ENCODE data around the gene HIVEP3. TPM values are rescaled to one million over a fixed set of nuclear protein-coding genes. Genes with fewer than 3 reads are reported as not detected.

Gene HIVEP3
- total RNA-seq, 2 experiments from 2014 or later, result 18.6 to 20.4 TPM

DNA sequence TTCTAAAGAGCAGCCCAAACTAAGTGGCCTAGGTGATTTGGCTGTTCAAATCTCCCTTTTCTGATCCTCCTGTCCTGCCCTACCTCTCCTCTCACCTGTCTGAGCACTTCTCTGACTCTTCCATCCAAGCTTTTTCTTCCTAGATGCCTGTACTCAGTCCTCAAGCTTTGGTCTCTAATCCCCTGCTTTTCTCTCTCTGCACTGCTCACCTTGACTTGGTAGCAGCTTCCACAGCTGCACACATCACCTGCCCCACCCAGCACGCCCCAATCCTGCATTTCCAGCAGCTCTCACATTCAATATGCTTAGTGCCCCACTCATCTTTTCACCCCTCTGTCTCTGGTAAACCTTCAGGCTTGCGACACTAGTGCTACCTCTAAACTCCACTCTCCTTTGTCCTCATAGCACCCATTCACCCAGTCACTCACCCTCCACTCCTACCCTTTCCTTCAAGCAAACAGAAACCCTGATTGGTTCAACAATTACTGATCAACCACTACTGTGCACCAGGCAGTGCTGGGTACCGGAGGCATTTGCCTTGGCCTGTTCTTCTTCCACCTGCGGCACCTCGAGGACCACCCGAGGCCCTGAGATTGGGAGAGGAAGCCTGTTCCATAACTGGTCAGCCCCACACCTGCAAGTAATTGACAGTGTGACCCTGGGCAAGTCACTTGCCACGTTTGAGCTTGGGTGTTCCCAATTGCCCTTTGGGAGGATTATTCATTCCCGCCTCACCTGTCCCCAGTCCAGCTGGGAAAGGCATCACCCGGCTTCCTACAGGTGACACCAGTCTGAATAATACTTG, 298.2 kb downstream of the HIVEP3 start:
- CTCF ChIA-PET, result no interaction called here
- TF ChIP-seq, protein P1, sequence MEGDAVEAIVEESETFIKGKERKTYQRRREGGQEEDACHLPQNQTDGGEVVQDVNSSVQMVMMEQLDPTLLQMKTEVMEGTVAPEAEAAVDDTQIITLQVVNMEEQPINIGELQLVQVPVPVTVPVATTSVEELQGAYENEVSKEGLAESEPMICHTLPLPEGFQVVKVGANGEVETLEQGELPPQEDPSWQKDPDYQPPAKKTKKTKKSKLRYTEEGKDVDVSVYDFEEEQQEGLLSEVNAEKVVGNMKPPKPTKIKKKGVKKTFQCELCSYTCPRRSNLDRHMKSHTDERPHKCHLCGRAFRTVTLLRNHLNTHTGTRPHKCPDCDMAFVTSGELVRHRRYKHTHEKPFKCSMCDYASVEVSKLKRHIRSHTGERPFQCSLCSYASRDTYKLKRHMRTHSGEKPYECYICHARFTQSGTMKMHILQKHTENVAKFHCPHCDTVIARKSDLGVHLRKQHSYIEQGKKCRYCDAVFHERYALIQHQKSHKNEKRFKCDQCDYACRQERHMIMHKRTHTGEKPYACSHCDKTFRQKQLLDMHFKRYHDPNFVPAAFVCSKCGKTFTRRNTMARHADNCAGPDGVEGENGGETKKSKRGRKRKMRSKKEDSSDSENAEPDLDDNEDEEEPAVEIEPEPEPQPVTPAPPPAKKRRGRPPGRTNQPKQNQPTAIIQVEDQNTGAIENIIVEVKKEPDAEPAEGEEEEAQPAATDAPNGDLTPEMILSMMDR (IDR thresholded peaks at IDR 0.05), result no peak
- DNase-seq, result no peak

DNA sequence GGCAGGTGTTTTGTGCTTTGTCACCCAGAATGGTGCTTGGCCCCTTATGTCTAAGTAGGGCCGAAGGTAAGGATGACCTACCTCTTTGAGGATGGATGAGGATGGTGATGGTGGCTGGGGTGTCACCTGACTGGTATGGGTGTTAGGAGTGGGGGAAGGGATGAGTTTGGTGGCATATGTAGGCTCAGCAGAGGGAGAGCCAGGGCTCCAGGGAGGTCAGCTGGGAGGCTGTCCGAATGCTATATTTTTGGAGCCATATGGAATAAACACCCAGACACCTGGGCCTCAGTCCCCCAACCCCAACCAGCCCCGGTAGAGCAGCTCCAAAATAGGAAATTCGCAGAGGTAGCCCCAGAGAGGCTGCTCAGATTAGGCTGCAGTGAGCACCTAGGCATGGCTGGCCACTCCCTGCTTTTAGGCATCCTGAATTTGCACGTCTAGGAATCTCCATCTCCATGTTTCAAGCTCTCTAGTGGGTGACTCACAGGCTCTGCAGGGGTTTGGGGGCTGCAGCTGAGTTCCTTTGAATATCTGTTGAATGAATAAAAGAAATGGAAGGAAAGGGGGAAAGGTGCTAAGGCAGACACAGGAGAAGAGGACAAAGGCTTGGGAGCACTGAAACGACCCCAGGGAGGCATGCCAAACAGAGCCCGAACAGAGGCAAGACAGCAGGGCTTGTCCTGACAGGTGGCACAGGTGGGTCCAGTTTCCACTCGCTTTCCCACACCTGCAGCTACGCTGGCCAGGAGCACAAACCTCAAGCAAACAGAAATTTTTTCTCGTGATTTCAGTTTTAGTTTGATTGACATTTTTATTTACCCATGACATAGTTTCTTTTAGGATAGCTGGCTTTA, 299.0 kb downstream of the HIVEP3 start:
- H3K4me3 Mint-ChIP-seq, result no peak overlapping the region
- H3K4me1 Mint-ChIP-seq (ENCODE audit: low read depth), result peaks cover 30% of the 10 kb centered on the region
- H3K27ac Mint-ChIP-seq, result no peak overlapping the region
- H3K36me3 Mint-ChIP-seq (ENCODE audit: low read depth), result peaks cover 43% of the 10 kb centered on the region
- TF ChIP-seq, protein P1 (IDR thresholded peaks at IDR 0.05), result no peak
- H3K27me3 Mint-ChIP-seq, result no peaks in the 10 kb centered on the region
- no peak for DNase-seq
- intact Hi-C loops (cut with micrococcal nuclease), result no loop called here
- ATAC-seq, result no peak
- ChIA-PET POLR2A (interaction anchor here (1.1 kb wide), 1 partner anchor 9 kb away, joined by 3 read pairs; no protein-coding TSS in a partner anchor), CTCF (no interaction called here)
- H3K9me3 Mint-ChIP-seq, result no peaks in the 10 kb centered on the region

More for the DNA sequence above, 298.2 kb downstream of the HIVEP3 start:
- H3K27ac Mint-ChIP-seq, result no peak overlapping the region
- H3K4me3 Mint-ChIP-seq, result no peak overlapping the region
- no peak for ATAC-seq
- no peaks in the 10 kb centered on the region for H3K9me3 Mint-ChIP-seq
- H3K36me3 Mint-ChIP-seq (ENCODE audit: low read depth), result peaks cover 41% of the 10 kb centered on the region
- intact Hi-C loops (cut with micrococcal nuclease), result no loop called here
- POLR2A ChIA-PET, result no interaction called here
- peaks cover 29% of the 10 kb centered on the region for H3K4me1 Mint-ChIP-seq (ENCODE audit: low read depth)
- H3K27me3 Mint-ChIP-seq, result no peaks in the 10 kb centered on the region

DNA sequence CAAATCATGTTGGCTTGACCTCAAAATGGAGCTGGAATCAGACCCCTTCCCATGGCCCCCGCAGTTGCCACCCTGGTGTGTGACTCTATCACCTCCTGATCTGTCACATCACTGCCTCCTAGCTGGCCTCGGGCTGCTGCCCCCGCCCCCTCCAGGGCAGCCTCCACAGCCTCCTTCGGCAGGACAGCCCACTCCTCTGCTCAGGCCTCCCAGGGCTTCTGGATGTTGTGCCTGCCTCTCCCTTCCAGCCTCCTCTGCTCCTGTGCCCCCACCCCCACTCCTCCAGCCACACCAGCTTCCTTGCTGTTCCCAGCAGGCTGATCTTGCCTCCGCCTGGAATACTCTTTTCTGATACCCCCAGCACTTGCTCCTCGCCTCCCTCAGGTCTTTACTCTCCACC, 299.9 kb downstream of the HIVEP3 start:
- ChIA-PET POLR2A (interaction anchor here (0.6 to 1.1 kb wide), 2 partner anchors 8 to 48 kb away, joined by 3 read pairs; no protein-coding TSS in a partner anchor), CTCF (no interaction called here)
- DNase-seq (no peak), ATAC-seq (no peak)
- Mint-ChIP-seq H3K27ac (no peak overlapping the region), H3K27me3 (no peaks in the 10 kb centered on the region), H3K4me3 (no peak overlapping the region), H3K9me3 (no peaks in the 10 kb centered on the region), H3K36me3 (ENCODE audit: low read depth) (peaks cover 45% of the 10 kb centered on the region), H3K4me1 (ENCODE audit: low read depth) (peaks cover 25% of the 10 kb centered on the region)
- TF ChIP-seq, protein P1 (IDR thresholded peaks at IDR 0.05), result no peak
- intact Hi-C loops (cut with micrococcal nuclease), result no loop called here

DNA sequence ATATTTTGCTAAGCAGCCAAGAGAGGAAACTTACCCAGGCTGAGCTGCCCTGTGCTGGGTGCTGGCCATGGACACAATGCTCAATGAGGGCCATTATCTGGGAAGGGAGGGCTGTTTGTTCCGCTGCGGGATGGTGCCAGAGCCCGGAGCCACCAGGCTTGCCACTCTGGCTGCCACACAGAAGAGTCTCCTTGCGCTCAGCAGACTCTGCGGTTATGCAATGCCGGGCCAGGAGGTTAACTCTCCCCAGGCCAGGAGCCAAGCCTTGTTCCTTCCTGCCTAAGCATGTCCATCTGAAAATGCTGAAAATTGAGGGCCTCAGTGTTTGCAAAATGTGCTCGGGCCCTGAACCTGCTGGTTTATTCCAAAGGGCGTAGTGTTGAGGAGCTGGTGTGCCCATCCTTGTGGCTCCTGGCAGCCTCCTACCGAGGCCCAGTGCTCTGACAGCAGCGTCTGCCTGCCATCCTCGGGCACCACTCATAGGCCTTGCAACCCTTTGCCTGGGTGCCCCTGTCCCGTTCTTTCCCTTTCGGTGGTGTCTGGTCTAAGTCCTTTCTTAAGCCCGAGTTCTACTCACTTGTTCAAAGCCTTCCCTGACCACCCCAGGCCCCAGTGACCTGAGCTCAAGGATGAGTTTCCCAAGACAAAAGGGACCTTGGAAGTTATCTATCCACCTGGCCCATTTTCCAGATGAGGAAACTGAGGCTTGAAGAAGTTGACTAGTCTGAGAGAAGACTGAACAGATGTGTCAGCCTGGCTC, 300.5 kb downstream of the HIVEP3 start:
- peaks cover 18% of the 10 kb centered on the region for H3K4me1 Mint-ChIP-seq (ENCODE audit: low read depth)
- no peak overlapping the region for H3K27ac Mint-ChIP-seq
- POLR2A ChIA-PET, result interaction anchor here (0.6 to 1.1 kb wide), 2 partner anchors 8 to 49 kb away, joined by 3 read pairs; no protein-coding TSS in a partner anchor
- no peak overlapping the region for H3K4me3 Mint-ChIP-seq
- CTCF ChIA-PET, result no interaction called here
- intact Hi-C loops (cut with micrococcal nuclease), result no loop called here
- H3K36me3 Mint-ChIP-seq (ENCODE audit: low read depth), result peaks cover 46% of the 10 kb centered on the region
- no peaks in the 10 kb centered on the region for H3K27me3 Mint-ChIP-seq
- DNase-seq (no peak), ATAC-seq (no peak)
- no peaks in the 10 kb centered on the region for H3K9me3 Mint-ChIP-seq
- TF ChIP-seq, protein P1 (IDR thresholded peaks at IDR 0.05), result no peak
